H1 (cell line): ENCODE measurements around the gene PSD2.

Experiments used
- BCL11A ChIP-seq, 2 experiments: IDR thresholded peaks; one replicate each; pipeline ENCODE4 v1.6.1; 2011; ENCODE audit warnings: low read depth in 2 of 2, low read length in 2 of 2, mild to moderate bottlenecking in 2 of 2
- EZH2 ChIP-seq: fragments of 200-600 bp; sonication (generic); IDR thresholded peaks from 2 replicates; pipeline ENCODE4 v1.7.1; 2012; ENCODE audit warnings: low read depth, mild to moderate bottlenecking, moderate library complexity, low read length, inconsistent platforms; ENCODE audit not compliant: severe bottlenecking
- POLR2AphosphoS5 ChIP-seq: IDR thresholded peaks from 2 replicates; pipeline ENCODE4 v1.6.1; 2011; ENCODE audit warnings: low read depth, low read length
- RFX5 ChIP-seq: IDR thresholded peaks from 2 replicates; pipeline ENCODE4 v1.6.1; 2011; ENCODE audit warnings: low read depth, low read length, improper control_type of control experiment, borderline replicate concordance
- TAF1 ChIP-seq: IDR thresholded peaks from 2 replicates; pipeline ENCODE4 v1.6.1; 2011; ENCODE audit warnings: mild to moderate bottlenecking, low read depth, low read length
- ZNF274 ChIP-seq: IDR thresholded peaks from 2 replicates; pipeline ENCODE4 v1.7.0; 2012; ENCODE audit warnings: low read length, borderline replicate concordance; ENCODE audit errors: extremely low read depth
- TF ChIP-seq, protein P1 (sequence below), 3 experiments: IDR thresholded peaks; 1 replicate in 2 of 3; 2 replicates in 1 of 3; pipeline versions ENCODE4 v1.5.1 to v1.6.1; 2011; ENCODE audit warnings: low read length in 3 of 3, mild to moderate bottlenecking in 3 of 3, inconsistent platforms in 2 of 3, low read depth in 1 of 3, moderate library complexity in 1 of 3; ENCODE audit not compliant: insufficient read depth in 1 of 3; ENCODE audit errors: control extremely low read depth in 1 of 3

DNA sequence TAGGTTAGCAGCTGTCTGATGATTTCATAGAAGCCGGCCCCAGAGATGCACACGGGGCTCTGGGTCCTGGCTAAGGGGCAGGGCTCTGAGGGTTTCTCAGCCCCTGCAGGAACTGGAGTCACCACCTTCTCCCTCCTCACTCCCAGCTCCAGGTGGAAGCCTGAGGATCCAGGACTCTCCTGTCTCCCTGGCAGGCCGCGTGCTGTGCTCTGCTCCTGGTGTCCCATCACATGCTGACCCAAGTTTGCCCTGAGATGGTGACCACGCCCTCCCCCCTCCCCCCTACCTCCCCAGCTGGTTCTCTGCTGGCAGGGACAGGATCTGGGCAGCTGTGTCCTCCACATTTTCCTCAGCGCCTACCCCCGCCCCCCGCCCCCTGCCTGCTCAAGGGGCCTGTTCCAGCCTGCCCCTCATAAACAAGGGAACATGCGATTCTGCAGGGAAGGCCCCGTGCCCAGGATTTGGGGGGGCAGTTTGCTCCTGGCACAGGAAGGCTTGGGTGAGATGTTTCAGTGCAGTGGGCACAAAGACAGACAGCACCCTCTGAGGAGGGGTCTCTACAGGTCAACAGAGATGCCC lies 87.4 kb downstream of the PSD2 start:
- TF ChIP-seq TAF1 (no peak), BCL11A (IDR thresholded peaks at IDR 0.05; ENCODE audit: low read depth in 2 of 2, low read length in 2 of 2) (no peak), RFX5 (no peak), EZH2 (no peak), ZNF274 (no peak), POLR2AphosphoS5 (no peak)
- TF ChIP-seq, protein P1, sequence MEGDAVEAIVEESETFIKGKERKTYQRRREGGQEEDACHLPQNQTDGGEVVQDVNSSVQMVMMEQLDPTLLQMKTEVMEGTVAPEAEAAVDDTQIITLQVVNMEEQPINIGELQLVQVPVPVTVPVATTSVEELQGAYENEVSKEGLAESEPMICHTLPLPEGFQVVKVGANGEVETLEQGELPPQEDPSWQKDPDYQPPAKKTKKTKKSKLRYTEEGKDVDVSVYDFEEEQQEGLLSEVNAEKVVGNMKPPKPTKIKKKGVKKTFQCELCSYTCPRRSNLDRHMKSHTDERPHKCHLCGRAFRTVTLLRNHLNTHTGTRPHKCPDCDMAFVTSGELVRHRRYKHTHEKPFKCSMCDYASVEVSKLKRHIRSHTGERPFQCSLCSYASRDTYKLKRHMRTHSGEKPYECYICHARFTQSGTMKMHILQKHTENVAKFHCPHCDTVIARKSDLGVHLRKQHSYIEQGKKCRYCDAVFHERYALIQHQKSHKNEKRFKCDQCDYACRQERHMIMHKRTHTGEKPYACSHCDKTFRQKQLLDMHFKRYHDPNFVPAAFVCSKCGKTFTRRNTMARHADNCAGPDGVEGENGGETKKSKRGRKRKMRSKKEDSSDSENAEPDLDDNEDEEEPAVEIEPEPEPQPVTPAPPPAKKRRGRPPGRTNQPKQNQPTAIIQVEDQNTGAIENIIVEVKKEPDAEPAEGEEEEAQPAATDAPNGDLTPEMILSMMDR (IDR thresholded peaks at IDR 0.05; ENCODE audit: control extremely low read depth in 1 of 3, insufficient read depth in 1 of 3, low read depth in 1 of 3, low read length in 3 of 3), result no peak
